C4-2B (cell line): ENCODE data around the gene CSGALNACT2.

Source experiments
- H3K27ac ChIP-seq: fragments of 450-650 bp; 2 replicates; pipeline ENCODE4 v1.5.1; 2017
- ZFX ChIP-seq: fragments of 450-650 bp; IDR thresholded peaks from 2 replicates; pipeline ENCODE4 v1.6.1; 2017
- TF ChIP-seq, protein P1 (sequence below): fragments of 450-650 bp; conservative IDR thresholded peaks from 2 replicates; pipeline ENCODE4 v1.5.1; 2017; ENCODE audit warnings: mild to moderate bottlenecking

CSGALNACT2 gene

DNA sequence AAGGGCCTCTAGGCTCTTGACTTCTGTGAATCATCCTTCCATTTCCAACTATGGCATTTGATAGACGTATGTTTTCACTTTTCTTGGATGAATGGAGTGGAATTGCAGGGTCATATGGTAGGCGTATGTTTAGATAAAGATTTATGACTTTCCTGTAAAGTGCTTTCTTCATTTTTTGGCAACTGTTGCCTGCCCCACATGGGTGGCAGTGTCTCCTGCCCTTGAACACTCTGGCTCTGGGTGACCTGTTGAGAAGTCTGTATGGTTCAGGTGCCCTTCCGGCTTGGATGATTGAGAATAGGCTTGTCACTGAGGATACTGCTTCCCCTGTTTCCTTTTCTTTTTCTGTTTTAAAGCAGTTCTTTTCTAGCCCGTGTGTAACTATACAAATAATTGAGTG lies 38.3 kb upstream of the CSGALNACT2 start:
- H3K27ac ChIP-seq = no peak overlapping the region
- TF ChIP-seq ZFX = no peak
- TF ChIP-seq, protein P1, sequence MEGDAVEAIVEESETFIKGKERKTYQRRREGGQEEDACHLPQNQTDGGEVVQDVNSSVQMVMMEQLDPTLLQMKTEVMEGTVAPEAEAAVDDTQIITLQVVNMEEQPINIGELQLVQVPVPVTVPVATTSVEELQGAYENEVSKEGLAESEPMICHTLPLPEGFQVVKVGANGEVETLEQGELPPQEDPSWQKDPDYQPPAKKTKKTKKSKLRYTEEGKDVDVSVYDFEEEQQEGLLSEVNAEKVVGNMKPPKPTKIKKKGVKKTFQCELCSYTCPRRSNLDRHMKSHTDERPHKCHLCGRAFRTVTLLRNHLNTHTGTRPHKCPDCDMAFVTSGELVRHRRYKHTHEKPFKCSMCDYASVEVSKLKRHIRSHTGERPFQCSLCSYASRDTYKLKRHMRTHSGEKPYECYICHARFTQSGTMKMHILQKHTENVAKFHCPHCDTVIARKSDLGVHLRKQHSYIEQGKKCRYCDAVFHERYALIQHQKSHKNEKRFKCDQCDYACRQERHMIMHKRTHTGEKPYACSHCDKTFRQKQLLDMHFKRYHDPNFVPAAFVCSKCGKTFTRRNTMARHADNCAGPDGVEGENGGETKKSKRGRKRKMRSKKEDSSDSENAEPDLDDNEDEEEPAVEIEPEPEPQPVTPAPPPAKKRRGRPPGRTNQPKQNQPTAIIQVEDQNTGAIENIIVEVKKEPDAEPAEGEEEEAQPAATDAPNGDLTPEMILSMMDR = no peak

DNA sequence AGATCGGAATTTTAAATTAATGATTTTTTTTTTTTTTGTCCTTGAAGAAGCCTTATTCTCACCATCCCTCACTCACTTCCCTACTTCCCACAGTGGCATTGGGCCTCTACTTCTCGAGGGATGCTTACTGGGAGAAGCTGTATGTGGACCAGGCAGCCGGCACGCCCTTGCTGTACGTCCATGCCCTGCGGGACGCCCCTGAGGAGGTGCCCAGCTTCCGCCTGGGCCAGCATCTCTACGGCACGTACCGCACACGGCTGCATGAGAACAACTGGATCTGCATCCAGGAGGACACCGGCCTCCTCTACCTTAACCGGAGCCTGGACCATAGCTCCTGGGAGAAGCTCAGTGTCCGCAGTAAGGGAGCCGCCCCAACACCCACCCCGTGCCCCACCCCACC lies 37.9 kb upstream of the CSGALNACT2 start:
- TF ChIP-seq ZFX = no peak
- TF ChIP-seq, protein P1 = no peak
- no peak overlapping the region for H3K27ac ChIP-seq

DNA sequence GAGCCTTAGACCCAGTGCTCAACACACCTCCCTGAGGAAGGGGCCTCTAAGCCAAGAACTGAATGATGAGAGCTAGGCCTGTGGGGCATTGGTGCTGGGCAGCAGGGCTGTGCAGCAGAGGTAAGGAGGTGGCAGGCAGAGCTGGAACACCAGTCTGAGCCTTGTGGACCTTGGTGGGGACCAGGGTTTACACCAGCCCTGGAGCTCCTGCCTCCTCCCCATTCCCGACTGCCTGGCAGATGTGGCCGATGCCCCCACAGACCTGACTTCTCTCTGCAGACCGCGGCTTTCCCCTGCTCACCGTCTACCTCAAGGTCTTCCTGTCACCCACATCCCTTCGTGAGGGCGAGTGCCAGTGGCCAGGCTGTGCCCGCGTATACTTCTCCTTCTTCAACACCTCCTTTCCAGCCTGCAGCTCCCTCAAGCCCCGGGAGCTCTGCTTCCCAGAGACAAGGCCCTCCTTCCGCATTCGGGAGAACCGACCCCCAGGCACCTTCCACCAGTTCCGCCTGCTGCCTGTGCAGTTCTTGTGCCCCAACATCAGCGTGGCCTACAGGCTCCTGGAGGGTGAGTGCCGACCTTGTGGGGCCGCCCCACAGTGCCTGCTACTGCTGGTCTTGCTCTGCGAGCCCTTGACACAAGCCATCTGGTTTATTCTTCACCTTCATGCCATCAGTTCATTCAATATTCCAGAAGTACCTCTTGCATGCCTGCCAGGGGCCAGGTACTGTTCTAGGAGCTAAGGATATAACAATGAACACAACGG lies 36.0 kb upstream of the CSGALNACT2 start:
- H3K27ac ChIP-seq = no peak overlapping the region
- TF ChIP-seq, protein P1 = no peak
- TF ChIP-seq ZFX = no peak

- peak overlapping the region; percentile 54 for H3K27ac ChIP-seq
- no peak for TF ChIP-seq ZFX
- TF ChIP-seq, protein P1 = peak; percentile 100
Observed at GRCh38 chr10:43105102-43105955, 32.9 kb upstream of the CSGALNACT2 start.

DNA sequence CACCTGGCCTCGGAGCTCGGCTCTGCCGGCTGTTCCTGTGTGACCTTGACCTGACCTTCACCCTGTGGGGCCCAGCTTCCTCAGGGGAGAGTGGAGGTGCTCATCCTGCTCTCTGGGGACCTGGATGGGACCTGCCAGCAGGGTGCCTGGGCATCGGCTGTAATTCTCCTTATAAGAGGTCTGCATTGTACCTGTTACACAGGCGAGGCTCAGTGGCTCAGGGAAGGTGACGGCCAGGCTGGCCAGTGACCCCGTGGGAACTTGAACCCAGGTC lies 32.4 kb upstream of the CSGALNACT2 start:
- H3K27ac ChIP-seq = peak overlapping the region; percentile 54

DNA sequence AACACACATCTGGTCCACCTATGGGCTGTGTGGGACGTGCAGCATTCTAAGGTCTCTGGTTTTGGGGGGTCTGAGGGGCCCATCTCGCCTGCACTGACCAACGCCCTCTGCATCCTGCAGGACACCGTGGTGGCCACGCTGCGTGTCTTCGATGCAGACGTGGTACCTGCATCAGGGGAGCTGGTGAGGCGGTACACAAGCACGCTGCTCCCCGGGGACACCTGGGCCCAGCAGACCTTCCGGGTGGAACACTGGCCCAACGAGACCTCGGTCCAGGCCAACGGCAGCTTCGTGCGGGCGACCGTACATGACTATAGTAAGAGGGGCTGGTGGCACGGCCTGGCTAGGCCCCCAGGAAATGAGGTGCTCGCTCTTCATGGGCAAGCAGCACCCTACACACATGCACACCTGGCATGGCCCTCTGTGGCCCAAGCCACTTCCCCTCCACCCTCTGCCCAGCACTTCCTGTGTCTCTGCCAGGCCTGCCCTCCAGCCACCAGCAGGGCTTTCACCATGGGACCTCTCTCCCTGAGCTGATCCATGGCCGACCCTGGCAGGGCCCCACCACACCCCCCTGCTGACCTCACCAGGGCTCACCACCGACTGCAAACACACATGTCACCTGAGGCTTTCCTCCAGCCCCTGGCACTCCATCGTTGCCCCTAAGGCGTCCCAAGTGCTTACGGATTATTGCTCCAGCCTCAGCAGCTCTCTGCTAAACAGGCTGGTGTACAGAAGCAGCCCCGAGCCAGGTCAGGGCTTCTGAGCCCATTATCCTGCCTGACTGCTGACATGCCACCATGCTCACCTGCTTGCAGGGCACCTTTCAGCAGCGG lies 31.8 kb upstream of the CSGALNACT2 start:
- TF ChIP-seq ZFX = no peak
- TF ChIP-seq, protein P1 = no peak
- peak overlapping the region; percentile 54 for H3K27ac ChIP-seq

More for the DNA sequence above, 32.4 kb upstream of the CSGALNACT2 start:
- TF ChIP-seq ZFX = no peak
- TF ChIP-seq, protein P1 = no peak
